ENCODE results near the gene ADORA1. TPM values are rescaled to one million over a fixed set of nuclear protein-coding genes. Genes with fewer than 3 reads are reported as not detected.

The ADORA1 gene
- total and polyA plus RNA-seq, 2 donors, result 1.1 to 1.4 TPM

- DNase-seq (ENCODE audit: extremely low spot score), result no peak
- WGBS, result 74% methylated on average over 9 of the region's 9 CpGs
- H3K4me1 ChIP-seq (ENCODE audit: insufficient read depth), result no peaks in the 10 kb centered on the region
- no peak overlapping the region for H3K4me3 ChIP-seq (ENCODE audit: low read depth, low read length)
- H3K27ac ChIP-seq (ENCODE audit: low read depth), result no peak overlapping the region
- no peaks in the 10 kb centered on the region for H3K36me3 ChIP-seq (ENCODE audit: insufficient read depth)
Measured at GRCh38 chr1:203158960-203159665, 31.6 kb downstream of the ADORA1 start.

DNA sequence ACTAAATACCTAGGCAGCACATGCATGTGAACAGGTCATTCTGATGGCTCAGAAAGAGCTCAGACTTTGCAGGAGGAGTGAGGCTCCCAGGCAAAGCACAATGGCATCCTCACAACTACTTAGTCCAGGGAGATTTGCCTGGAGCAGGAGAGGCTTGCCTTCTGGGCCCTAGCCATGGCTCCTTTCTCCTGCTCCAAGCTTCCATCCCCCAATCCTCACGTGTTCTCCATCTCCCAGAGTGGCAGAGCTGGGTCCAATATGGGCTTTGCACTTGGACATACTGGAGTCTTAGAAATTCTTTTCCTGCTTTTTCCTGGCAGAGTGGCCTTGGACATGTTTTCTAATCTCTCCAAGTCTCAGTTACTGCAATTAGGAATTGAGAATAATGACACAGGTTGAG lies 32.3 kb downstream of the ADORA1 start:
- Histone ChIP-seq H3K27ac (ENCODE audit: low read depth) (no peak overlapping the region), H3K4me1 (ENCODE audit: insufficient read depth) (no peaks in the 10 kb centered on the region), H3K36me3 (ENCODE audit: insufficient read depth) (no peaks in the 10 kb centered on the region), H3K4me3 (ENCODE audit: low read depth, low read length) (no peak overlapping the region)
- WGBS, result 85% methylated on average over 1 of the region's 1 CpG
- no peak for DNase-seq (ENCODE audit: extremely low spot score)

DNA sequence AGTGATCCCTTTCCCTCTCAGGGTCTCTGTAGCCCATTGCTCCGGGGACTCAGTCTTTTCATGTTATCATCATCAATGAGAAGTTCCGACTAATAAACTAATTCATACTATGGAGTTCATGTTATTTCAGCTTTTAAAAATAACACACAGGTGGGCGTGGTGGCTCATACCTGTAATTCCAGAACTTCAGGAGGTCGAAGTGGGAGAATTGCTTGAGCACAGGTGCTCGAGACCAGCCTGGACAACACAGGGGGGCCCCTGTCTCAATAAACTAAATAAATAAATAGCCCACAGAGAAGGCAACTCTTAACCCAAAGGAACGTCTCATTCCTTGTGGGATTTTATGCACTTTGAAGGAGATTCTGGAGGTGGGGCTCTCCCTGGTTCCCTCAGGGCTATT lies 33.6 kb downstream of the ADORA1 start:
- 79% methylated on average over 6 of the region's 6 CpGs for WGBS
- no peaks in the 10 kb centered on the region for H3K4me1 ChIP-seq (ENCODE audit: insufficient read depth)

GRCh38 chr1:203161703-203162102 lies 34.2 kb downstream of the ADORA1 start:
- WGBS, result 92% methylated on average over 11 of the region's 11 CpGs

More for the DNA sequence above, 33.6 kb downstream of the ADORA1 start:
- H3K27ac ChIP-seq (ENCODE audit: low read depth), result no peak overlapping the region
- no peak overlapping the region for H3K4me3 ChIP-seq (ENCODE audit: low read depth, low read length)
- no peak for DNase-seq (ENCODE audit: extremely low spot score)
- H3K36me3 ChIP-seq (ENCODE audit: insufficient read depth), result no peaks in the 10 kb centered on the region

GRCh38 chr1:203162403-203162802 lies 34.9 kb downstream of the ADORA1 start:
- no peaks in the 10 kb centered on the region for H3K4me1 ChIP-seq (ENCODE audit: insufficient read depth)
- H3K36me3 ChIP-seq (ENCODE audit: insufficient read depth), result no peaks in the 10 kb centered on the region
- 61% methylated on average over 1 of the region's 1 CpG for WGBS
- no peak for DNase-seq (ENCODE audit: extremely low spot score)
- no peak overlapping the region for H3K27ac ChIP-seq (ENCODE audit: low read depth)
- H3K4me3 ChIP-seq (ENCODE audit: low read depth, low read length), result no peak overlapping the region

More at GRCh38 chr1:203161703-203162102, 34.2 kb downstream of the ADORA1 start:
- no peak overlapping the region for H3K4me3 ChIP-seq (ENCODE audit: low read depth, low read length)
- H3K36me3 ChIP-seq (ENCODE audit: insufficient read depth), result no peaks in the 10 kb centered on the region
- DNase-seq (ENCODE audit: extremely low spot score), result no peak
- no peaks in the 10 kb centered on the region for H3K4me1 ChIP-seq (ENCODE audit: insufficient read depth)
- H3K27ac ChIP-seq (ENCODE audit: low read depth), result no peak overlapping the region

- no peaks in the 10 kb centered on the region for H3K4me1 ChIP-seq (ENCODE audit: insufficient read depth)
- DNase-seq (ENCODE audit: extremely low spot score), result no peak
- H3K36me3 ChIP-seq (ENCODE audit: insufficient read depth), result no peaks in the 10 kb centered on the region
- 73% methylated on average over 7 of the region's 7 CpGs for WGBS
- no peak overlapping the region for H3K4me3 ChIP-seq (ENCODE audit: low read depth, low read length)
- H3K27ac ChIP-seq (ENCODE audit: low read depth), result no peak overlapping the region
Measured at GRCh38 chr1:203163891-203164635, 36.5 kb downstream of the ADORA1 start.

- no peaks in the 10 kb centered on the region for H3K36me3 ChIP-seq (ENCODE audit: insufficient read depth)
- 95% methylated on average over 28 of the region's 28 CpGs for WGBS
- H3K27ac ChIP-seq (ENCODE audit: low read depth), result no peak overlapping the region
- H3K4me1 ChIP-seq (ENCODE audit: insufficient read depth), result no peaks in the 10 kb centered on the region
- H3K4me3 ChIP-seq (ENCODE audit: low read depth, low read length), result no peak overlapping the region
- no peak for DNase-seq (ENCODE audit: extremely low spot score)
Measured at GRCh38 chr1:203165101-203165799, 37.7 kb downstream of the ADORA1 start.

- WGBS, result 96% methylated on average over 8 of the region's 8 CpGs
Measured at GRCh38 chr1:203165800-203166161, 38.3 kb downstream of the ADORA1 start.

DNA sequence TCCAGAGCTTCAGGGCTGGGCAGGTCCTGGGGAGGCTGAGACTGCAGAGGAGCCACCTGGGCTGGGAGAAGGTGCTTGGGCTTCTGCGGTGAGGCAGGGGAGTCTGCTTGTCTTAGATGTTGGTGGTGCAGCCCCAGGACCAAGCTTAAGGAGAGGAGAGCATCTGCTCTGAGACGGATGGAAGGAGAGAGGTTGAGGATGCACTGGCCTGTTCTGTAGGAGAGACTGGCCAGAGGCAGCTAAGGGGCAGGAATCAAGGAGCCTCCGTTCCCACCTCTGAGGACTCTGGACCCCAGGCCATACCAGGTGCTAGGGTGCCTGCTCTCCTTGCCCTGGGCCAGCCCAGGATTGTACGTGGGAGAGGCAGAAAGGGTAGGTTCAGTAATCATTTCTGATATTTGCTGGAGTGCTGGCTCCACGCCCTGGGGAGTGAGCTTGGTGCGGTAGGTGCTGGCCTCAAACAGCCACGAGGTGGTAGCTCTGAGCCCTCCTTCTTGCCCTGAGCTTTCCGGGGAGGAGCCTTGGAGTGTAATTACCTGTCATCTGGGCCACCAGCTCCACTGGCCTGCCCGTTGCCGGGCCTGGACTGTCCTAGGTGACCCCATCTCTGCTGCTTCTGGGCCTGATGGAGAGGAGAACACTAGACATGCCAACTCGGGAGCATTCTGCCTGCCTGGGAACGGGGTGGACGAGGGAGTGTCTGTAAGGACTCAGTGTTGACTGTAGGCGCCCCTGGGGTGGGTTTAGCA lies 38.8 kb downstream of the ADORA1 start:
- H3K36me3 ChIP-seq (ENCODE audit: insufficient read depth), result no peaks in the 10 kb centered on the region
- 72% methylated on average over 14 of the region's 14 CpGs for WGBS
- no peaks in the 10 kb centered on the region for H3K4me1 ChIP-seq (ENCODE audit: insufficient read depth)
- H3K4me3 ChIP-seq (ENCODE audit: low read depth, low read length), result no peak overlapping the region
- H3K27ac ChIP-seq (ENCODE audit: low read depth), result no peak overlapping the region
- DNase-seq (ENCODE audit: extremely low spot score), result no peak

More at GRCh38 chr1:203165800-203166161, 38.3 kb downstream of the ADORA1 start:
- Histone ChIP-seq H3K4me1 (ENCODE audit: insufficient read depth) (no peaks in the 10 kb centered on the region), H3K27ac (ENCODE audit: low read depth) (no peak overlapping the region), H3K36me3 (ENCODE audit: insufficient read depth) (no peaks in the 10 kb centered on the region), H3K4me3 (ENCODE audit: low read depth, low read length) (no peak overlapping the region)
- no peak for DNase-seq (ENCODE audit: extremely low spot score)

- no peak for DNase-seq (ENCODE audit: extremely low spot score)
- WGBS, result 83% methylated on average over 23 of the region's 23 CpGs
- H3K27ac ChIP-seq (ENCODE audit: low read depth), result no peak overlapping the region
- no peaks in the 10 kb centered on the region for H3K36me3 ChIP-seq (ENCODE audit: insufficient read depth)
- H3K4me3 ChIP-seq (ENCODE audit: low read depth, low read length), result no peak overlapping the region
- no peaks in the 10 kb centered on the region for H3K4me1 ChIP-seq (ENCODE audit: insufficient read depth)
Measured at GRCh38 chr1:203167026-203167912, 39.7 kb downstream of the ADORA1 start.

- H3K4me1 ChIP-seq (ENCODE audit: insufficient read depth), result no peaks in the 10 kb centered on the region
- H3K4me3 ChIP-seq (ENCODE audit: low read depth, low read length), result no peak overlapping the region
- no peak for DNase-seq (ENCODE audit: extremely low spot score)
- no peaks in the 10 kb centered on the region for H3K36me3 ChIP-seq (ENCODE audit: insufficient read depth)
- 92% methylated on average over 5 of the region's 5 CpGs for WGBS
- H3K27ac ChIP-seq (ENCODE audit: low read depth), result no peak overlapping the region
Measured at GRCh38 chr1:203167913-203168200, 40.3 kb downstream of the ADORA1 start.

GRCh38 chr1:203168256-203168786 lies 40.8 kb downstream of the ADORA1 start:
- Histone ChIP-seq H3K4me1 (ENCODE audit: insufficient read depth) (no peaks in the 10 kb centered on the region), H3K36me3 (ENCODE audit: insufficient read depth) (no peaks in the 10 kb centered on the region), H3K4me3 (ENCODE audit: low read depth, low read length) (no peak overlapping the region), H3K27ac (ENCODE audit: low read depth) (no peak overlapping the region)
- 97% methylated on average over 12 of the region's 12 CpGs for WGBS
- DNase-seq (ENCODE audit: extremely low spot score), result no peak
